HUES64 (cell line): ENCODE data around the gene METTL21A.
"Not testable (repeated sequence)": the region's sequence is repeated elsewhere in the genome, so short reads cannot be mapped to it uniquely, and the experiment has no call there.

Experiments
- H3K27ac ChIP-seq: 2 replicates; pipeline ENCODE4 v1.7.0; 2013; ENCODE audit warnings: low read depth, low read length, inconsistent platforms
- H3K27me3 ChIP-seq: 2 replicates; pipeline ENCODE4 v1.6.1; 2013; ENCODE audit warnings: mild to moderate bottlenecking, low read length; ENCODE audit not compliant: insufficient read depth
- H3K36me3 ChIP-seq: 2 replicates; pipeline ENCODE4 v1.6.1; 2013; ENCODE audit warnings: mild to moderate bottlenecking, low read length; ENCODE audit not compliant: insufficient read depth
- H3K4me1 ChIP-seq: 2 replicates; pipeline ENCODE4 v1.6.1; 2013; ENCODE audit warnings: mild to moderate bottlenecking, low read length, moderate library complexity; ENCODE audit not compliant: insufficient read depth
- H3K4me3 ChIP-seq: 2 replicates; pipeline ENCODE4 v1.5.1; 2013; ENCODE audit warnings: mild to moderate bottlenecking, low read length, moderate library complexity
- H3K9ac ChIP-seq: 2 replicates; pipeline ENCODE4 v1.6.1; 2013; ENCODE audit warnings: mild to moderate bottlenecking, low read depth, low read length
- H3K9me3 ChIP-seq: 2 replicates; pipeline ENCODE4 v1.6.1; 2013; ENCODE audit warnings: low read depth, low read length; ENCODE audit not compliant: insufficient read depth
- WGBS: fragments of 150-250, 120-280 bp; methylation state at CpG from one replicate; pipeline ENCODE4 v1.1.7; 2013; ENCODE audit warnings: missing lambda C conversion rate; 5-methylcytosine and 5-hydroxymethylcytosine counted together

METTL21A gene

GRCh38 chr2:207643892-207644291, 18.7 kb upstream of the METTL21A start:
- H3K4me1 ChIP-seq: no peaks in the 10 kb centered on the region
- 93% methylated on average over 1 of the region's 1 CpG for WGBS

GRCh38 chr2:207640661-207641060, 15.5 kb upstream of the METTL21A start:
- Histone ChIP-seq H3K4me3 (no peak overlapping the region), H3K9ac (no peak overlapping the region), H3K27ac (no peak overlapping the region), H3K27me3 (no peaks in the 10 kb centered on the region), H3K9me3 (peaks cover 8% of the 10 kb centered on the region; the same call in 1 of the 2 replicates), H3K36me3 (no peaks in the 10 kb centered on the region), H3K4me1 (no peaks in the 10 kb centered on the region)
- WGBS: 86% methylated on average over 1 of the region's 1 CpG

More at GRCh38 chr2:207643892-207644291, 18.7 kb upstream of the METTL21A start:
- no peaks in the 10 kb centered on the region for H3K36me3 ChIP-seq
- H3K4me3 ChIP-seq: no peak overlapping the region
- H3K9ac ChIP-seq: no peak overlapping the region
- H3K27ac ChIP-seq: no peak overlapping the region
- H3K27me3 ChIP-seq: no peaks in the 10 kb centered on the region
- H3K9me3 ChIP-seq: peaks cover 8% of the 10 kb centered on the region; the same call in 1 of the 2 replicates

GRCh38 chr2:207640160-207640559, 15.0 kb upstream of the METTL21A start:
- Histone ChIP-seq H3K9me3 (peaks cover 8% of the 10 kb centered on the region; the same call in 1 of the 2 replicates), H3K27me3 (no peaks in the 10 kb centered on the region), H3K27ac (no peak overlapping the region), H3K36me3 (no peaks in the 10 kb centered on the region), H3K4me1 (no peaks in the 10 kb centered on the region), H3K9ac (no peak overlapping the region), H3K4me3 (no peak overlapping the region)

- H3K9ac ChIP-seq, H3K36me3 ChIP-seq, H3K27ac ChIP-seq, H3K9me3 ChIP-seq, H3K27me3 ChIP-seq, H3K4me1 ChIP-seq, H3K4me3 ChIP-seq: not testable (repeated sequence)
- 98% methylated on average over 3 of the region's 3 CpGs for WGBS
Measured at GRCh38 chr2:207639288-207639687, 14.1 kb upstream of the METTL21A start.

GRCh38 chr2:207635468-207636200, 10.4 kb upstream of the METTL21A start:
- Histone ChIP-seq H3K36me3 (no peaks in the 10 kb centered on the region), H3K27me3 (no peaks in the 10 kb centered on the region), H3K27ac (no peak overlapping the region), H3K9me3 (no peaks in the 10 kb centered on the region), H3K4me1 (no peaks in the 10 kb centered on the region), H3K9ac (no peak overlapping the region), H3K4me3 (no peak overlapping the region)
- WGBS: 76% methylated on average over 11 of the region's 11 CpGs

GRCh38 chr2:207633686-207634085, 8.5 kb upstream of the METTL21A start:
- H3K27ac ChIP-seq: no peak overlapping the region
- H3K36me3 ChIP-seq: no peaks in the 10 kb centered on the region
- no peak overlapping the region for H3K9ac ChIP-seq
- no peak overlapping the region for H3K4me3 ChIP-seq
- WGBS: 99% methylated on average over 2 of the region's 3 CpGs
- no peaks in the 10 kb centered on the region for H3K27me3 ChIP-seq
- no peaks in the 10 kb centered on the region for H3K9me3 ChIP-seq
- H3K4me1 ChIP-seq: no peaks in the 10 kb centered on the region

GRCh38 chr2:207632575-207633493, 7.6 kb upstream of the METTL21A start:
- no peak overlapping the region for H3K9ac ChIP-seq
- H3K27ac ChIP-seq: no peak overlapping the region
- no peaks in the 10 kb centered on the region for H3K9me3 ChIP-seq
- H3K36me3 ChIP-seq: no peaks in the 10 kb centered on the region
- H3K4me3 ChIP-seq: no peak overlapping the region
- H3K4me1 ChIP-seq: no peaks in the 10 kb centered on the region
- 93% methylated on average over 8 of the region's 8 CpGs for WGBS
- H3K27me3 ChIP-seq: no peaks in the 10 kb centered on the region

- H3K9ac ChIP-seq: no peak overlapping the region
- H3K36me3 ChIP-seq: no peaks in the 10 kb centered on the region
- no peaks in the 10 kb centered on the region for H3K9me3 ChIP-seq
- WGBS: 90% methylated on average over 4 of the region's 4 CpGs
- no peaks in the 10 kb centered on the region for H3K27me3 ChIP-seq
- H3K27ac ChIP-seq: no peak overlapping the region
- no peaks in the 10 kb centered on the region for H3K4me1 ChIP-seq
- no peak overlapping the region for H3K4me3 ChIP-seq
Measured at GRCh38 chr2:207630491-207630890, 5.3 kb upstream of the METTL21A start.

- Histone ChIP-seq H3K9ac (no peak overlapping the region), H3K4me3 (no peak overlapping the region), H3K27me3 (no peaks in the 10 kb centered on the region), H3K9me3 (no peaks in the 10 kb centered on the region), H3K27ac (no peak overlapping the region), H3K36me3 (no peaks in the 10 kb centered on the region), H3K4me1 (no peaks in the 10 kb centered on the region)
- WGBS: 77% methylated on average over 1 of the region's 1 CpG
Measured at GRCh38 chr2:207629553-207629952, 4.4 kb upstream of the METTL21A start.

- 3% methylated on average over 47 of the region's 47 CpGs for WGBS
- Histone ChIP-seq H3K4me3 (peak overlapping the region; percentile 87), H3K9me3 (no peaks in the 10 kb centered on the region), H3K9ac (peak overlapping the region; percentile 87), H3K27me3 (no peaks in the 10 kb centered on the region), H3K36me3 (peaks cover 38% of the 10 kb centered on the region), H3K4me1 (no peaks in the 10 kb centered on the region), H3K27ac (peak overlapping the region; percentile 94)
Measured at GRCh38 chr2:207624185-207625013, 795 bp downstream of the METTL21A start.
